ENCODE data around the gene EPHA2. TPM values are rescaled to one million over a fixed set of nuclear protein-coding genes. Genes with fewer than 3 reads are reported as not detected.

Gene EPHA2
- polyA plus RNA-seq, 1 experiment = 19.1 TPM

GRCh38 chr1:16153999-16154673 is 1.7 kb downstream of the EPHA2 start:
- Histone ChIP-seq H3K27me3 (ENCODE audit: control insufficient read depth, insufficient read depth, low read length) (no peaks in the 10 kb centered on the region), H3K4me3 (ENCODE audit: low read depth, low read length) (peak overlapping the region; percentile 88), H3K9me3 (ENCODE audit: control insufficient read depth, insufficient read depth, low read length) (no peaks in the 10 kb centered on the region; the same call in 1 of the 2 replicates), H3K27ac (ENCODE audit: low read depth, low read length) (peak overlapping the region; percentile 80)
- DNase-seq (ENCODE audit: low read depth, low spot score) = no peak
- no peak for TF ChIP-seq CTCF (IDR thresholded peaks at IDR 0.05; ENCODE audit: low read depth, low read length)
- POLR2A ChIA-PET = interaction anchor here (0.7 to 2.9 kb wide), 4 partner anchors 8 to 630 kb away, joined by 3 to 22 read pairs (median 9); partner anchors contain the start of gene CASP9
- CTCF ChIA-PET = interaction anchor here (0.6 to 7.8 kb wide), 11 partner anchors 9 to 388 kb away, joined by 3 to 81 read pairs (median 6); no protein-coding TSS in a partner anchor

GRCh38 chr1:16153096-16153998 is 2.5 kb downstream of the EPHA2 start:
- CTCF ChIA-PET = interaction anchor here (0.6 to 7.8 kb wide), 4 partner anchors 10 to 72 kb away, joined by 3 to 81 read pairs (median 10); no protein-coding TSS in a partner anchor

DNA sequence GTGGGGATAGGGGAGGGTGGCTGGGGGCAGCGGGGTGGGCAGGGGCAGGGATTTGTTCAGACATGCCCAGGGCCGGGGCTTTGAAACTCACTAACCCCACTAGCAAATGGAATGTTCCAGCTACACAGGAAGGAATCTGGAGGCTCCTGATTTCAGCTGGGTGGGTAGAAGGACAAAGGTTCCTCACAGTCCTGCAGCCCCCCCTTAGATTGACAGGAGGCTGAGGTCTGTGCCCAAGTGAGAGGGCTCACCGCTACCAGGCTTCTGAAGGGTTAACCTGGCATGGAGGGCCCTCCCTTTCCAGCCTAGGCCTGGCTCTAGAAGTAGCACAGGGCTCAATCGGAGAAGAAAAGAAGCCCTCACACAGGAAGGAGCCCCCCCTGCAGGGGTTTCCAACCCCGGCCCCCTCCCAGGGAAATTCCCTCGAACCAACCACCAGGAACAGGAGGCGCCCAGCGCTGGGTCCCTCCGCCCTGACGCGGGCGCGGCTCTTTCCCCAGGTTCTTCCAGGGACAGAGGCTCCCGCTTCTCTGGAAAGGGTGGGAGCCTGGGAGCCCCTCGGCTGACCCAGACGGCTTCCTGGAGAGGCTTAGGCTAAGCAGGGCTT is 3.3 kb downstream of the EPHA2 start:
- H3K27me3 ChIP-seq (ENCODE audit: control insufficient read depth, insufficient read depth, low read length) = no peaks in the 10 kb centered on the region
- TF ChIP-seq CTCF (IDR thresholded peaks at IDR 0.05; ENCODE audit: low read depth, low read length) = no peak
- H3K9me3 ChIP-seq (ENCODE audit: control insufficient read depth, insufficient read depth, low read length) = no peaks in the 10 kb centered on the region; the same call in 1 of the 2 replicates
- CTCF ChIA-PET = interaction anchor here (0.6 to 7.8 kb wide), 2 partner anchors 51 to 72 kb away, joined by 3 to 81 read pairs; no protein-coding TSS in a partner anchor
- POLR2A ChIA-PET = interaction anchor here (1.7 kb wide), 1 partner anchor 69 kb away, joined by 8 read pairs; no protein-coding TSS in a partner anchor
- no peak for DNase-seq (ENCODE audit: low read depth, low spot score)
- H3K27ac ChIP-seq (ENCODE audit: low read depth, low read length) = peak overlapping the region; percentile 82
- H3K4me3 ChIP-seq (ENCODE audit: low read depth, low read length) = peak overlapping the region; percentile 88

More at GRCh38 chr1:16153096-16153998, 2.5 kb downstream of the EPHA2 start:
- POLR2A ChIA-PET = interaction anchor here (1.7 kb wide), 1 partner anchor 70 kb away, joined by 8 read pairs; no protein-coding TSS in a partner anchor
- Histone ChIP-seq H3K9me3 (ENCODE audit: control insufficient read depth, insufficient read depth, low read length) (no peaks in the 10 kb centered on the region; the same call in 1 of the 2 replicates), H3K27me3 (ENCODE audit: control insufficient read depth, insufficient read depth, low read length) (no peaks in the 10 kb centered on the region), H3K4me3 (ENCODE audit: low read depth, low read length) (peak overlapping the region; percentile 88), H3K27ac (ENCODE audit: low read depth, low read length) (peak overlapping the region; percentile 70)
- DNase-seq (ENCODE audit: low read depth, low spot score) = no peak
- no peak for TF ChIP-seq CTCF (IDR thresholded peaks at IDR 0.05; ENCODE audit: low read depth, low read length)

DNA sequence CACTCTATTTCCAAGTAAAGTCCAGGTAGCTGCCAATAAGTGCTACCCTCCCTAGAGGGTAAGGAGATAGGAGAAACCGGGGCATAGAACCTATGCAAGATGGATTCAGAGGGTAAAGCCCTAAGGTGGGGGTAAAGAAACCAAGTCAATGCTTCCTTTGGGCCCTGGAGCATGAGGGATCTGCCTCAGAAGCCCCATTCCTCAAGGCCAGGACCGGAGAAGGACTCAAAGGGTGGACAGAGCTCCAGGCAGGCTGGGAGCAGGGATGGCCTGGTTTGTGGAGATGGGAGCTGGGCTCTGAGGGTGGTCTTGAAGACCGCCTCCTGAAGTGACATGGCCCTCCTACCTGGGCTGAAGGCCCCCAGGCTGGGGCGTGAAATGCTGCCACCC is 3.9 kb downstream of the EPHA2 start:
- ChIA-PET POLR2A (interaction anchor here (1.7 kb wide), 1 partner anchor 69 kb away, joined by 8 read pairs; no protein-coding TSS in a partner anchor), CTCF (interaction anchor here (7.8 kb wide), 1 partner anchor 71 kb away, joined by 81 read pairs; no protein-coding TSS in a partner anchor)
- H3K27me3 ChIP-seq (ENCODE audit: control insufficient read depth, insufficient read depth, low read length) = no peaks in the 10 kb centered on the region
- no peak overlapping the region for H3K4me3 ChIP-seq (ENCODE audit: low read depth, low read length)
- no peaks in the 10 kb centered on the region; the same call in 1 of the 2 replicates for H3K9me3 ChIP-seq (ENCODE audit: control insufficient read depth, insufficient read depth, low read length)
- H3K27ac ChIP-seq (ENCODE audit: low read depth, low read length) = peak overlapping the region; percentile 82
- no peak for TF ChIP-seq CTCF (IDR thresholded peaks at IDR 0.05; ENCODE audit: low read depth, low read length)
- DNase-seq (ENCODE audit: low read depth, low spot score) = no peak
